Superior temporal gyrus (tissue), 1 donor: ENCODE measurements around the gene NELL1.

ENCODE experiments used
- DNase-seq: peaks from one replicate; pipeline ENCODE4 v3.0.0-alpha.2; 2016; ENCODE audit errors: extremely low spot score

The NELL1 gene

GRCh38 chr11:20874358-20874757, 205.0 kb downstream of the NELL1 start:
- no peak for DNase-seq

GRCh38 chr11:20875889-20876288, 206.5 kb downstream of the NELL1 start:
- DNase-seq, result no peak

- DNase-seq, result no peak
Measured at GRCh38 chr11:20876738-20877137, 207.4 kb downstream of the NELL1 start.

- DNase-seq, result no peak
Measured at GRCh38 chr11:20880094-20880493, 210.7 kb downstream of the NELL1 start.

GRCh38 chr11:20881328-20882079, 212.1 kb downstream of the NELL1 start:
- DNase-seq, result no peak

GRCh38 chr11:20887137-20887536, 217.8 kb downstream of the NELL1 start:
- DNase-seq, result peak; percentile 33

- DNase-seq, result no peak
Measured at GRCh38 chr11:20894296-20894695, 224.9 kb downstream of the NELL1 start.

- DNase-seq, result no peak
Measured at GRCh38 chr11:20909995-20910726, 240.8 kb downstream of the NELL1 start.

- peak; percentile 50 for DNase-seq
Measured at GRCh38 chr11:20910733-20911132, 241.3 kb downstream of the NELL1 start.

- no peak for DNase-seq
Measured at GRCh38 chr11:20912065-20912821, 242.9 kb downstream of the NELL1 start.

GRCh38 chr11:20912922-20913512, 243.6 kb downstream of the NELL1 start:
- no peak for DNase-seq

- no peak for DNase-seq
Measured at GRCh38 chr11:20917306-20917705, 247.9 kb downstream of the NELL1 start.

GRCh38 chr11:20926799-20927540, 257.6 kb downstream of the NELL1 start:
- DNase-seq, result no peak

- no peak for DNase-seq
Measured at GRCh38 chr11:20931029-20931428, 261.6 kb downstream of the NELL1 start.

GRCh38 chr11:20933086-20933485, 263.7 kb downstream of the NELL1 start:
- DNase-seq, result no peak

- DNase-seq, result no peak
Measured at GRCh38 chr11:20933958-20934357, 264.6 kb downstream of the NELL1 start.

- DNase-seq, result no peak
Measured at GRCh38 chr11:20934516-20934915, 265.1 kb downstream of the NELL1 start.

GRCh38 chr11:20937826-20938225, 268.4 kb downstream of the NELL1 start:
- DNase-seq, result no peak

- no peak for DNase-seq
Measured at GRCh38 chr11:20949585-20949984, 280.2 kb downstream of the NELL1 start.

GRCh38 chr11:20962581-20962980, 293.2 kb downstream of the NELL1 start:
- DNase-seq, result no peak

- peak; percentile 51 for DNase-seq
Measured at GRCh38 chr11:20963596-20963995, 294.2 kb downstream of the NELL1 start.
